SK-N-SH (cell line): ENCODE data around the gene HSPG2. TPM values are rescaled to one million over a fixed set of nuclear protein-coding genes. Genes with fewer than 3 reads are reported as not detected.
"Not testable (repeated sequence)": the region's sequence is repeated elsewhere in the genome, so short reads cannot be mapped to it uniquely, and the experiment has no call there.

Experiments
- CTCF ChIA-PET: fragments of 300-600, 350-600 bp; formaldehyde crosslinking; extraction: SDS; loops from one replicate; lab custom pipeline; 2021; lab: Yijun Ruan, JAX
- POLR2A ChIA-PET: fragments of 350-600 bp; sonication (Branson Sonifier 250); formaldehyde crosslinking; extraction: SDS; loops from one replicate; lab custom pipeline; 2020; ENCODE audit warnings: antibody characterized with exemption, inconsistent platforms; lab: Yijun Ruan, JAX
- DNase-seq: peaks from one replicate; pipeline ENCODE4 v3.0.0; 2012
- H2AFZ ChIP-seq: fragments of 200-600 bp; sonication (generic); 2 replicates; pipeline ENCODE4 v1.8.1; 2016; ENCODE audit warnings: antibody characterized with exemption, mild to moderate bottlenecking, low read depth
- H3F3A ChIP-seq: fragments of 200-600 bp; sonication (generic); replicated peaks from 2 replicates; pipeline ENCODE3; 2016; ENCODE audit warnings: antibody characterized with exemption, mild to moderate bottlenecking; ENCODE audit not compliant: insufficient read depth
- H3K27ac ChIP-seq, 2 experiments: fragments of 200-500 bp in 1 of 2; fragments of 200-600 bp in 1 of 2; sonication (Bioruptor generic) in 1 of 2; sonication (generic), shearing (Covaris generic) in 1 of 2; 2 replicates each; pipeline versions ENCODE4 v1.5.1 to v1.6.1; 2014 to 2016; ENCODE audit warnings: low read depth in 2 of 2, inconsistent platforms in 1 of 2, low read length in 1 of 2, mild to moderate bottlenecking in 1 of 2, mixed read lengths in 1 of 2
- H3K27me3 ChIP-seq: fragments of 200-600 bp; sonication (generic), shearing (Covaris generic); 2 replicates; pipeline ENCODE4 v1.6.1; 2016; ENCODE audit warnings: mixed run types; ENCODE audit not compliant: insufficient read depth
- H3K36me3 ChIP-seq, 2 experiments: fragments of 200-500 bp in 1 of 2; fragments of 200-600 bp in 1 of 2; sonication (Bioruptor generic) in 1 of 2; sonication (generic) in 1 of 2; replicated peaks in 1 of 2; 2 replicates each; pipeline versions ENCODE3 to v1.5.1; 2014 to 2016; ENCODE audit warnings: low read length in 1 of 2, mild to moderate bottlenecking in 1 of 2; ENCODE audit not compliant: insufficient read depth in 2 of 2, control insufficient read depth in 1 of 2
- H3K4me1 ChIP-seq, 2 experiments: fragments of 200-500 bp in 1 of 2; fragments of 200-600 bp in 1 of 2; sonication (Bioruptor generic) in 1 of 2; sonication (generic), shearing (Covaris generic) in 1 of 2; 2 replicates each; pipeline versions ENCODE4 v1.5.1 to v1.6.1; 2014 to 2016; ENCODE audit warnings: low read depth in 1 of 2, low read length in 1 of 2, mixed run types in 1 of 2; ENCODE audit not compliant: insufficient read depth in 2 of 2, control insufficient read depth in 1 of 2
- H3K4me2 ChIP-seq: fragments of 200-600 bp; sonication (generic), shearing (Covaris generic); 2 replicates; pipeline ENCODE4 v1.6.1; 2017; ENCODE audit warnings: mixed run types
- H3K4me3 ChIP-seq, 2 experiments: fragments of 200-500 bp in 1 of 2; fragments of 200-600 bp in 1 of 2; sonication (Bioruptor generic) in 1 of 2; sonication (generic), shearing (Covaris generic) in 1 of 2; 2 replicates each; pipeline versions ENCODE4 v1.5.1 to v1.8.1; 2014 to 2016; ENCODE audit warnings: low read depth in 2 of 2, inconsistent platforms in 1 of 2, low read length in 1 of 2, mild to moderate bottlenecking in 1 of 2, mixed read lengths in 1 of 2, moderate library complexity in 1 of 2
- H3K79me2 ChIP-seq: fragments of 200-600 bp; sonication (generic); 2 replicates; pipeline ENCODE4 v1.8.1; 2017; ENCODE audit warnings: mild to moderate bottlenecking; ENCODE audit not compliant: insufficient read depth
- H3K9ac ChIP-seq: fragments of 200-600 bp; sonication (generic); 2 replicates; pipeline ENCODE4 v1.6.1; 2017; ENCODE audit warnings: mixed run types
- H3K9me2 ChIP-seq: fragments of 200-600 bp; sonication (generic); 2 replicates; pipeline ENCODE4 v1.6.1; 2017; ENCODE audit warnings: mixed run types
- H3K9me3 ChIP-seq: fragments of 200-600 bp; sonication (generic); 2 replicates; pipeline ENCODE4 v1.6.1; 2017; ENCODE audit warnings: mixed run types, mild to moderate bottlenecking, moderate library complexity
- H4K20me1 ChIP-seq: fragments of 200-600 bp; sonication (generic); 2 replicates; pipeline ENCODE4 v1.6.1; 2017; ENCODE audit warnings: mild to moderate bottlenecking, mixed run types; ENCODE audit not compliant: insufficient read depth
- ELF1 ChIP-seq: IDR thresholded peaks from 2 replicates; pipeline ENCODE4 v1.4.0; 2012
- EP300 ChIP-seq, 2 experiments: IDR thresholded peaks; 2 replicates each; pipeline versions ENCODE4 v1.4.0 to v1.6.1; 2012; ENCODE audit warnings: borderline replicate concordance in 1 of 2, low read depth in 1 of 2, low read length in 1 of 2
- FOSL2 ChIP-seq: IDR thresholded peaks from 2 replicates; pipeline ENCODE4 v1.4.0; 2012; ENCODE audit warnings: low read depth, mild to moderate bottlenecking, moderate library complexity, borderline replicate concordance
- FOXJ3 ChIP-seq: sonication (generic); formaldehyde crosslinking; IDR thresholded peaks from 2 replicates; pipeline ENCODE4 v1.5.1; 2020; ENCODE audit warnings: mild to moderate bottlenecking, missing genetic modification reagents
- GATA2 ChIP-seq: sonication (generic); formaldehyde crosslinking; IDR thresholded peaks from 2 replicates; pipeline ENCODE4 v1.5.0; 2020; ENCODE audit warnings: mild to moderate bottlenecking, missing genetic modification reagents
- JUND ChIP-seq: IDR thresholded peaks from 2 replicates; pipeline ENCODE4 v1.4.0; 2012
- NRF1 ChIP-seq: IDR thresholded peaks from 2 replicates; pipeline ENCODE4 v1.6.1; 2012; ENCODE audit warnings: low read depth, mild to moderate bottlenecking, low read length
- RFX5 ChIP-seq: IDR thresholded peaks from 2 replicates; pipeline ENCODE4 v1.6.1; 2012; ENCODE audit warnings: mild to moderate bottlenecking, improper control_type of control experiment, low read length
- TAF1 ChIP-seq: IDR thresholded peaks from 2 replicates; pipeline ENCODE4 v1.6.1; 2012; ENCODE audit warnings: low read depth, mild to moderate bottlenecking, low read length, moderate library complexity, borderline replicate concordance
- TCF12 ChIP-seq: IDR thresholded peaks from 2 replicates; pipeline ENCODE4 v1.4.0; 2012
- ZBTB33 ChIP-seq: IDR thresholded peaks from 2 replicates; pipeline ENCODE4 v1.4.0; 2012; ENCODE audit warnings: low read depth, borderline replicate concordance
- WGBS: methylation state at CpG from one replicate; pipeline ENCODE4 v1.1.6; 2017; ENCODE audit warnings: low lambda C conversion rate; 5-methylcytosine and 5-hydroxymethylcytosine counted together
- polyA plus RNA-seq, 3 experiments: library from polyadenylated mRNA; depleted of rRNA; stranded (reverse); fragments of >200 nt; gene quantifications; 2 replicates each; pipeline ENCODE4 v1.2.3, GENCODE V29; 2012
- TF ChIP-seq, protein P1 (sequence below): IDR thresholded peaks from 2 replicates; pipeline ENCODE4 v1.4.0; 2012; ENCODE audit warnings: low read depth, borderline replicate concordance
- TF ChIP-seq, protein P2 (sequence below): fragments of 150-350 bp; IDR thresholded peaks from 2 replicates; pipeline ENCODE4 v1.6.1; 2016; ENCODE audit warnings: mild to moderate bottlenecking, low read depth, low read length

The HSPG2 gene
- polyA plus RNA-seq, 1 of the 3 experiments (the other 2 are of a cell fraction) = 28.9 TPM

DNA sequence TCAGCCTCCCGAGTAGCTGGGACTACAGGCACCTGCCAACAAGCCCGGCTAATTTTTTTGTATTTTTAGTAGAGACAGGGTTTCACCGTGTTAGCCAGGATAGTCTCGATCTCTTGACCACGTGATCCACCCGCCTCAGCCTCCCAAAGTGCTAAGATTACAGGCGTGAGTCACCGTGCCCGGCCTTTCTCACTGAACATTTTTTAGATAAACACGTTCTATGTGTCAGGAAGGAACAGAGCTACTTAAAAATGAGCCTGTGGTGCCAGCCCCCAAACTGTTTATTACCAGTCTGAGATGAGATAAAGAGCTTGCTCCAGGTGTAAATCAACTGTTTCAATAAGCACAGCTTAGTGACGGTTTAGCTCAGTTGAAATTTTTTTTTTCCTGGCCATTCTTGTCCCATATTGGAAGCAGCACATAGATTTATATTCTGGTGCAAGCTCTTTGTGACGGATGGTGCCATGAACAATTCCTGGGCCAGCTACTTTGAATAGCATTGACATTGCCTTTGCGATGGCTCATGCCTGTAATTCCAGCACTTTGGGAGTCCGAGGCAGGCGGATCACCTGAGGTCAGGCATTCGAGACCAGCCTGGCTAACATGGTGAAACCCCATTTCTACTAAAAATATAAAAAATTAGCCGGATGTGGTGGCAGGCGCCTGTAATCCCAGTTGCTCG, 6.0 kb upstream of the HSPG2 start:
- H3K9ac ChIP-seq, H4K20me1 ChIP-seq, H3K9me3 ChIP-seq, POLR2A ChIA-PET, DNase-seq, H3K27ac ChIP-seq, H3K9me2 ChIP-seq, H3K27me3 ChIP-seq, H2AFZ ChIP-seq, H3K4me2 ChIP-seq, H3K79me2 ChIP-seq, H3K4me3 ChIP-seq, H3K36me3 ChIP-seq: not testable (repeated sequence)
- Histone ChIP-seq H3F3A (peaks cover 32% of the 10 kb centered on the region), H3K4me1 (peaks cover 12 to 20% of the 10 kb centered on the region in 2 experiments; a peak in 3 of 4 replicates)
- 73% methylated on average over 19 of the region's 19 CpGs for WGBS
- TF ChIP-seq, protein P1, sequence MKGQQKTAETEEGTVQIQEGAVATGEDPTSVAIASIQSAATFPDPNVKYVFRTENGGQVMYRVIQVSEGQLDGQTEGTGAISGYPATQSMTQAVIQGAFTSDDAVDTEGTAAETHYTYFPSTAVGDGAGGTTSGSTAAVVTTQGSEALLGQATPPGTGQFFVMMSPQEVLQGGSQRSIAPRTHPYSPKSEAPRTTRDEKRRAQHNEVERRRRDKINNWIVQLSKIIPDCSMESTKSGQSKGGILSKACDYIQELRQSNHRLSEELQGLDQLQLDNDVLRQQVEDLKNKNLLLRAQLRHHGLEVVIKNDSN = peak; percentile 50; the same call in 1 of the 2 replicates
- TF ChIP-seq FOSL2 = peak; percentile 13; the same call in 1 of the 2 replicates
- CTCF ChIA-PET = interaction anchor here (0.9 to 1.0 kb wide), 2 partner anchors 12 to 161 kb away, joined by 3 read pairs; partner anchors contain the start of gene USP48

DNA sequence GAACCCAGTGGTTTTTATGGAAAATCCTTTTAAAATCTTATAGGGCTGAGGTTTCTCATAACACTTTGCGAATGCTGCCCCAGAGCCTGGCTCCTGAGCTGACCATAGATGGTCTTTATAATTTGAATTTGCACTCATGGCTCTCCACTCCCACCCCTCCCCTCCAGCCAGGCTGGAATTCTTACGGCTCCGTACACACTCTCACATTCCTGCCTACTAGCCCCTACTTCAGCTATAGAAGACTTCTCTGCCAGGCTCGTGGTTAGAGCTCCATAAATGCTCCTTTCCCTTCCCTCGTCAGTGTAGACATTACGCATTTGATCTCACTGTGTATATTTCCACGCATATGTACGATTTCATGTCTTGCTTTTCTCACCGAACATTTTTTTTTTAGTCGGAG, 5.4 kb upstream of the HSPG2 start:
- Histone ChIP-seq H3K9me3 (no peaks in the 10 kb centered on the region), H3K4me2 (no peak overlapping the region), H3F3A (peaks cover 32% of the 10 kb centered on the region), H3K79me2 (no peaks in the 10 kb centered on the region), H3K9me2 (no peaks in the 10 kb centered on the region), H3K4me1 (peaks cover 15 to 26% of the 10 kb centered on the region in 2 experiments; a peak in 3 of 4 replicates), H2AFZ (no peak overlapping the region), H3K9ac (no peak overlapping the region), H3K4me3 (no peak overlapping the region), H3K36me3 (no peaks in the 10 kb centered on the region), H3K27ac (no peak overlapping the region), H3K27me3 (no peaks in the 10 kb centered on the region), H4K20me1 (no peaks in the 10 kb centered on the region)
- DNase-seq = no peak
- TF ChIP-seq NRF1 = no peak
- no peak for TF ChIP-seq ZBTB33
- no peak for TF ChIP-seq FOSL2
- no peak for TF ChIP-seq TAF1
- TF ChIP-seq, protein P1 = no peak
- no peak for TF ChIP-seq GATA2 (CRISPR knock-in tag)
- TF ChIP-seq, protein P2, sequence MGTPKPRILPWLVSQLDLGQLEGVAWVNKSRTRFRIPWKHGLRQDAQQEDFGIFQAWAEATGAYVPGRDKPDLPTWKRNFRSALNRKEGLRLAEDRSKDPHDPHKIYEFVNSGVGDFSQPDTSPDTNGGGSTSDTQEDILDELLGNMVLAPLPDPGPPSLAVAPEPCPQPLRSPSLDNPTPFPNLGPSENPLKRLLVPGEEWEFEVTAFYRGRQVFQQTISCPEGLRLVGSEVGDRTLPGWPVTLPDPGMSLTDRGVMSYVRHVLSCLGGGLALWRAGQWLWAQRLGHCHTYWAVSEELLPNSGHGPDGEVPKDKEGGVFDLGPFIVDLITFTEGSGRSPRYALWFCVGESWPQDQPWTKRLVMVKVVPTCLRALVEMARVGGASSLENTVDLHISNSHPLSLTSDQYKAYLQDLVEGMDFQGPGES = no peak
- TF ChIP-seq RFX5 = no peak
- no peak for TF ChIP-seq EP300 (IDR thresholded peaks at IDR 0.05; ENCODE audit: borderline replicate concordance in 1 of 2, low read depth in 1 of 2, low read length in 1 of 2)
- no peak for TF ChIP-seq JUND
- no peak for TF ChIP-seq FOXJ3 (CRISPR knock-in tag)
- TF ChIP-seq ELF1 = no peak
- no peak for TF ChIP-seq TCF12
- 82% methylated on average over 10 of the region's 10 CpGs for WGBS
- ChIA-PET POLR2A (no interaction called here), CTCF (interaction anchor here (0.9 to 1.0 kb wide), 2 partner anchors 13 to 160 kb away, joined by 3 read pairs; partner anchors contain the start of gene USP48)
